NCI-H1048 (cell line): ENCODE measurements around the gene RUVBL1.

Experiments used
- DNase-seq: peaks from one replicate; lab custom pipeline; 2025; lab: John Stamatoyannopoulos, UW

RUVBL1 gene

GRCh38 chr3:128133273-128133883, 9.8 kb upstream of the RUVBL1 start:
- no peak for DNase-seq

- DNase-seq, result no peak
These were observed 8.5 kb upstream of the RUVBL1 start for GRCh38 chr3:128131897-128132646.

- no peak for DNase-seq
These were observed 4.6 kb upstream of the RUVBL1 start for GRCh38 chr3:128128251-128128650.

GRCh38 chr3:128127236-128127635, 3.6 kb upstream of the RUVBL1 start:
- DNase-seq, result no peak

GRCh38 chr3:128123156-128123537, 465 bp downstream of the RUVBL1 start:
- DNase-seq, result no peak

GRCh38 chr3:128122013-128122412, 1.6 kb downstream of the RUVBL1 start:
- no peak for DNase-seq

GRCh38 chr3:128113817-128114794, 9.5 kb downstream of the RUVBL1 start:
- DNase-seq, result no peak

- DNase-seq, result no peak
These were observed 11.1 kb downstream of the RUVBL1 start for GRCh38 chr3:128112357-128112968.

- DNase-seq, result no peak
These were observed 12.5 kb downstream of the RUVBL1 start for GRCh38 chr3:128111147-128111546.

GRCh38 chr3:128107834-128108233, 15.8 kb downstream of the RUVBL1 start:
- DNase-seq, result no peak

GRCh38 chr3:128103136-128103676, 20.4 kb downstream of the RUVBL1 start:
- no peak for DNase-seq

GRCh38 chr3:128100638-128101037, 23.0 kb downstream of the RUVBL1 start:
- no peak for DNase-seq

GRCh38 chr3:128100161-128100560, 23.5 kb downstream of the RUVBL1 start:
- DNase-seq, result no peak

GRCh38 chr3:128098234-128098633, 25.4 kb downstream of the RUVBL1 start:
- DNase-seq, result no peak

GRCh38 chr3:128095222-128095703, 28.3 kb downstream of the RUVBL1 start:
- DNase-seq, result no peak

GRCh38 chr3:128094295-128095151, 29.1 kb downstream of the RUVBL1 start:
- DNase-seq, result no peak

GRCh38 chr3:128091586-128091985, 32.0 kb downstream of the RUVBL1 start:
- no peak for DNase-seq

- DNase-seq, result no peak
These were observed 34.5 kb downstream of the RUVBL1 start for GRCh38 chr3:128089135-128089534.

GRCh38 chr3:128084675-128085021, 39.0 kb downstream of the RUVBL1 start:
- DNase-seq, result no peak

GRCh38 chr3:128083980-128084674, 39.5 kb downstream of the RUVBL1 start:
- DNase-seq, result no peak
